Epithelial cell of proximal tubule (primary cell): ENCODE data around the gene EPHB1. TPM values are rescaled to one million over a fixed set of nuclear protein-coding genes. Genes with fewer than 3 reads are reported as not detected.
A peak's percentile ranks its signal among the peaks of the same experiment; 100 is the strongest.

ENCODE experiments used
- DNase-seq: peaks from one replicate; pipeline ENCODE4 v3.0.0-alpha.2; 2011; ENCODE audit warnings: low read depth
- H3K4me3 ChIP-seq: 2 replicates; pipeline ENCODE4 v1.5.1; 2011; ENCODE audit warnings: low read depth, mild to moderate bottlenecking, low read length
- total RNA-seq: library from RNA; depleted of rRNA; stranded (reverse); fragments of >200 nt; gene quantifications from 2 replicates; pipeline ENCODE4 v1.2.3, GENCODE V29; 2015
- TF ChIP-seq, protein P1 (sequence below): conservative IDR thresholded peaks from 2 replicates; pipeline ENCODE4 v1.5.1; 2012; ENCODE audit warnings: low read depth, mild to moderate bottlenecking, low read length

Gene EPHB1
- total RNA-seq, 1 donor from 2014 or later: 1.6 TPM

DNA sequence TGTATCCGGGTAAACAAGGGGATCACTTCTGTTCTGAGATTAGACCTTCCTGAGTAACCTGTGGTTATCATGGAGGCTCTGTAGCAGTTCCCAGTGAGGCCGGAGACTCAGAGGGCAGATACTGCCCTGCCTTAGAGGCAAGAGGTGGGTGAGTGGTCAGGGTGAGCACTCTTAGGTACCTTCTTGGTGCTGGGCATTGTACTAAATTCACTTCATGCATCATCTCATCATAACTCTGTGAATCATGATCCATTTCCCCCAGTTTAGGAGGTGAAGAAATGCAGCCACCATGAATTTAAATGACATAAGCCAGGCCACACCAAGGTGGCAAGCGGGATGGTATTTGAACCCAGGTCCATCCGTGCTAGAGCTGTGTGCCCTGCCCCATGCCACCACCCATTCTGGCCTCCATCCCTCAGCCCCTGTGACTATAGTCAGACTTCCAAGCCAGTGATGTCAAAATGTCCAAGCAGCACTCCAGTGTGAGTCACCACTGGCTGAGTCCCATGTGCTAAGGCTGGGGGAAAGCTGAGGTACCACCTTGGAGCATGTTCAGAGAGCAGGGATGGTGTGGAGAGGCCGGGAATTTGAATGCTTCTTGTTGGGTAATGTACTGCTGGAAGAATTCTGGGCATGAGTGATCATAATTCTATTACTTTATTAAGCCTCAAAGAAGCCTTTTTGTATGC, 88.8 kb downstream of the EPHB1 start:
- H3K4me3 ChIP-seq: no peak overlapping the region
- TF ChIP-seq, protein P1, sequence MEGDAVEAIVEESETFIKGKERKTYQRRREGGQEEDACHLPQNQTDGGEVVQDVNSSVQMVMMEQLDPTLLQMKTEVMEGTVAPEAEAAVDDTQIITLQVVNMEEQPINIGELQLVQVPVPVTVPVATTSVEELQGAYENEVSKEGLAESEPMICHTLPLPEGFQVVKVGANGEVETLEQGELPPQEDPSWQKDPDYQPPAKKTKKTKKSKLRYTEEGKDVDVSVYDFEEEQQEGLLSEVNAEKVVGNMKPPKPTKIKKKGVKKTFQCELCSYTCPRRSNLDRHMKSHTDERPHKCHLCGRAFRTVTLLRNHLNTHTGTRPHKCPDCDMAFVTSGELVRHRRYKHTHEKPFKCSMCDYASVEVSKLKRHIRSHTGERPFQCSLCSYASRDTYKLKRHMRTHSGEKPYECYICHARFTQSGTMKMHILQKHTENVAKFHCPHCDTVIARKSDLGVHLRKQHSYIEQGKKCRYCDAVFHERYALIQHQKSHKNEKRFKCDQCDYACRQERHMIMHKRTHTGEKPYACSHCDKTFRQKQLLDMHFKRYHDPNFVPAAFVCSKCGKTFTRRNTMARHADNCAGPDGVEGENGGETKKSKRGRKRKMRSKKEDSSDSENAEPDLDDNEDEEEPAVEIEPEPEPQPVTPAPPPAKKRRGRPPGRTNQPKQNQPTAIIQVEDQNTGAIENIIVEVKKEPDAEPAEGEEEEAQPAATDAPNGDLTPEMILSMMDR: no peak
- no peak for DNase-seq

DNA sequence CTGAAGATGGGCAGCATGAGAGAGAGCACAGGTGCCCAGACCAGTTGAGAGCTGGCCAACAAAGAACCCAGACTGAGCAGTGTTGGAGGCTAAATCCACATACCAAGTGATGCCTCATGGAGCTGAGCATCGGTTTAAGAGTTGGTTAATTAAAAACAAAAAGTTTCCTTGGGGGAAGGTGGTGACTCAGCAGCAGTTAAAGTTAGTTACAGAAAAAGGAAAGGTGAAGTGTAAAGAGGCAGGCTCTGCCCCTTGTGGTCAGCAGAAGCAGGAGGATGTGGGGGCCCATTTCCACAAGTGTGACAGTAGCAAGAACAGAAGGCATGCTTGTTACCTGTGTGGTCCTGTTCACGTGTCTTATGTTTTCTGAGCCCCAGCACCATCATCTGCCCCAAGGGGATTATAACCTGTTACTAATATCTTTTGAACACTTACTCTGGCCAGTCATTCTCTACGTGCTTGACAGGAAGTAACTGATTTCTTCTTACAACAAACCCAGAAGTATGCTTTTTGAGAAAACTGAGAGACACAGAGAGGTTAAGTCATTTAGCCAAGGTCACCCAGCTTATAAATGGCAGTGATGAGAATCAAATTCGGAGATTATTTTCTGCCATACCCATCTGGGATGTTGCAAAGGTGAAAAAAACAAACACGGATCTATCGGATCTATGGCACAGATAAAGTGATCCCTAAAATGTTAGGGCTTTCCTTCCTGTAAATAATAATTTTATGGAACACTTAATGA, 91.0 kb downstream of the EPHB1 start:
- H3K4me3 ChIP-seq: no peak overlapping the region
- TF ChIP-seq, protein P1: peak; percentile 70
- DNase-seq: peak; percentile 80

DNA sequence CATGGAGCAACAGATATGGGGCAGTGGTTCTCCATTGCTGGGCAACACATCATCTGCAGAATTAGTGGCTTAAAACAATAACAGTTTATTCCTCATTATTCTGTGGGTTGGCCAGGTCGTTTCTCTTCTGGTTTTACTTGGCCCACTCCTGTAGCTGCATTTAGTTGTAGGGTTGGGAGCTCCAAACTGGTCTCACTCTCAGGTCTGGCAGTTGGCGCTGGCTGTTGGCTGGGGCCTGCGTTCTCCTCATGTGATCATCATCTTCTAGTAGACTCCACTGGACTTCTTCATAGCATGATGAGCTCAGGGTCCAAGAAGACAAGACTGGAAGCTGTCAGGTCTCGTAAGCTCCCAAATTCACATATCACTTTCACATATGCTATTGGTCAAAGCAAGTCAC, 91.9 kb downstream of the EPHB1 start:
- DNase-seq: no peak
- no peak overlapping the region for H3K4me3 ChIP-seq
- TF ChIP-seq, protein P1: no peak

DNA sequence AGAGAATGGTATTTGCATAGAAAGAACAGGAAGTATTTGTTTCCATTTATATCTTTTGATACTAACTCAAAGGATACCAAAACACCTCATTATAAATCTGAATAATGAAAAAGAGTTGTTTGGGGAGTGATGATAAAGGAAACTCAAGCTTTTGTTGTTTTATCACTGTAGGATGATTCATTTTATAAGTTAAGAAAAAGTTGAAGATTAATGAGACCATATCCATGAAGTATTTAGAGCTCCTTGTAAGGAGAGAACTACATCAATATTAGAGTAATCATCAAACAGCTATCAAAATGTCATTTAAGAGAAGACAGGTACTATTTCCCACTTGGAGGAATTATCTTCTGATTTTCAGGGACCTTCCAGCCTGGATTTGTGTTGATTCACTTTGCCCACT, 92.5 kb downstream of the EPHB1 start:
- no peak for DNase-seq

DNA sequence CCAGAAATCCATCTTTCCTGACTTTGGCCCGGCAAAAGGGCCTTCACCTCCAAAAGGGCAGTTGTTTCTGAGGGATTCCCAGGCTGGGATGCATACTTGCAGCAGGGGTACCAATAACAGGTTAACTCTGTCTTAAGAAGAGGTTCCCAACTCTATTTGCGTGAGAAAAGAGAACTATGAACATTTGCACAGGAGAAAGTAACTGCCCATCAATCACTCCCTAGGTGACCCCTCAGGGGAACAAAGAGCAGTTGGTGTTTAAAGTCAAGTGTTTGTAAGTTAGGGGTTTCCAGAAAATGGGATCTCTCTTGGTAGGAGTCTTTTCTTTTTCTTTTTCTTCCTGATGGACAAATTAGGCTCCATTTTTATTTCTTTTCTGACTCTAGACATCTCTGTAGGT, 97.3 kb downstream of the EPHB1 start:
- H3K4me3 ChIP-seq: no peak overlapping the region
- no peak for DNase-seq
- TF ChIP-seq, protein P1: no peak

More for the DNA sequence above, 92.5 kb downstream of the EPHB1 start:
- H3K4me3 ChIP-seq: no peak overlapping the region
- TF ChIP-seq, protein P1: no peak

DNA sequence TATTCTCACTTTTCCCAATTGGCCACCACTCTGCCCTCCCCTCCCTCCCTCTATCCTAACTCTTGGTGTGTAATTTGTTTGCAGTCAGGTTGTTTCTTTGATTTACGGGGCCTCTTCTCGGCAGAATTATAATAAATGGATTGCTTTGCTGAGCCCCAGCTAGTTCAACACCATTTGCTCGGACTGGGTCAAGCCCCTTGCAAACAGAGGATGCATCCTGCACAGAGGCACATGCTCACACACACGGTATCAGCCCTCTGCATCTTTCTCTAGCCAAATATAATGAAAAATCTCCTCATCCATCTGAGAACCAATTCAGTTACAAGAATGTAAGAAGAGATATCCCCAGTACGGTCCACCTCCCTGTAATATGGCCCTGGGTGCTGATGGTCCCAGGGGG, 97.7 kb downstream of the EPHB1 start:
- TF ChIP-seq, protein P1: no peak
- no peak for DNase-seq
- H3K4me3 ChIP-seq: no peak overlapping the region
